Putamen (tissue), 1 donor: ENCODE data around the gene LBR.
"Not testable (repeated sequence)": the region's sequence is repeated elsewhere in the genome, so short reads cannot be mapped to it uniquely, and the experiment has no call there.

Source experiments
- DNase-seq: peaks from one replicate; pipeline ENCODE4 v3.0.0-alpha.2; 2016; ENCODE audit warnings: low spot score

The LBR gene

GRCh38 chr1:225427235-225428067 lies at the start of gene LBR:
Gene LBR (minus strand): TSS chr1:225428038. CDS start chr1:225424075, 3,963 bp downstream.
- DNase-seq: no peak

- DNase-seq: no peak
These were observed 49.6 kb upstream of the LBR start for GRCh38 chr1:225477296-225477911.

- DNase-seq: no peak
These were observed 48.7 kb upstream of the LBR start for GRCh38 chr1:225476538-225476988.

- no peak for DNase-seq
These were observed 48.3 kb upstream of the LBR start for GRCh38 chr1:225476100-225476511.

- DNase-seq: peak; percentile 65
These were observed 47.4 kb upstream of the LBR start for GRCh38 chr1:225474986-225475820.

- DNase-seq: no peak
These were observed 46.7 kb upstream of the LBR start for GRCh38 chr1:225474439-225474985.

- DNase-seq: not testable (repeated sequence)
These were observed 46.0 kb upstream of the LBR start for GRCh38 chr1:225473676-225474438.

GRCh38 chr1:225473266-225473665 lies 45.4 kb upstream of the LBR start:
- DNase-seq: not testable (repeated sequence)

GRCh38 chr1:225471453-225472301 lies 43.8 kb upstream of the LBR start:
- DNase-seq: no peak

GRCh38 chr1:225471109-225471452 lies 43.2 kb upstream of the LBR start:
- no peak for DNase-seq

- no peak for DNase-seq
These were observed 42.6 kb upstream of the LBR start for GRCh38 chr1:225470211-225471108.

- no peak for DNase-seq
These were observed 41.2 kb upstream of the LBR start for GRCh38 chr1:225469051-225469450.

GRCh38 chr1:225468270-225469020 lies 40.6 kb upstream of the LBR start:
- no peak for DNase-seq

GRCh38 chr1:225467193-225468020 lies 39.6 kb upstream of the LBR start:
- DNase-seq: no peak

- DNase-seq: no peak
These were observed 39.0 kb upstream of the LBR start for GRCh38 chr1:225466848-225467192.

GRCh38 chr1:225465793-225466517 lies 38.1 kb upstream of the LBR start:
- no peak for DNase-seq
